GM21381 (cell line): Measurements from ENCODE around the gene PEX7.
"Not testable (repeated sequence)": the region's sequence is repeated elsewhere in the genome, so short reads cannot be mapped to it uniquely, and the experiment has no call there.

ENCODE experiments used
- ATAC-seq: cut with Tn5 transposase; IDR thresholded peaks from one replicate; pipeline ENCODE4 v1.9.1; 2021; ENCODE audit warnings: mild to moderate bottlenecking, moderate library complexity; ENCODE audit not compliant: unreplicated experiment

PEX7 gene

GRCh38 chr6:136790411-136791295 is 31.7 kb upstream of the PEX7 start:
- ATAC-seq, result no peak

GRCh38 chr6:136791296-136792094 is 30.9 kb upstream of the PEX7 start:
- ATAC-seq, result peak; percentile 31

GRCh38 chr6:136792095-136792409 is 30.3 kb upstream of the PEX7 start:
- ATAC-seq, result no peak

- ATAC-seq, result peak; percentile 63
Measured at GRCh38 chr6:136792410-136793262, 29.8 kb upstream of the PEX7 start, which contains the start of gene MAP3K5. TSS of gene MAP3K5 (minus strand) at chr6:136792477. CDS start at chr6:136792157, 320 bp downstream.

GRCh38 chr6:136793363-136793762 is 29.0 kb upstream of the PEX7 start:
- no peak for ATAC-seq

- ATAC-seq, result no peak
Measured at GRCh38 chr6:136795386-136795785, 27.0 kb upstream of the PEX7 start.

- ATAC-seq, result no peak
Measured at GRCh38 chr6:136795996-136796395, 26.4 kb upstream of the PEX7 start.

GRCh38 chr6:136798044-136798443 is 24.3 kb upstream of the PEX7 start:
- ATAC-seq, result no peak

- ATAC-seq, result no peak
Measured at GRCh38 chr6:136801581-136801980, 20.8 kb upstream of the PEX7 start.

GRCh38 chr6:136803608-136804007 is 18.8 kb upstream of the PEX7 start:
- ATAC-seq, result no peak

- ATAC-seq, result no peak
Measured at GRCh38 chr6:136809091-136809860, 13.1 kb upstream of the PEX7 start.

- ATAC-seq, result no peak
Measured at GRCh38 chr6:136811272-136811671, 11.1 kb upstream of the PEX7 start.

- no peak for ATAC-seq
Measured at GRCh38 chr6:136812174-136812573, 10.2 kb upstream of the PEX7 start.

- not testable (repeated sequence) for ATAC-seq
Measured at GRCh38 chr6:136815608-136816007, 6.8 kb upstream of the PEX7 start.

- ATAC-seq, result no peak
Measured at GRCh38 chr6:136816656-136817055, 5.7 kb upstream of the PEX7 start.

- ATAC-seq, result no peak
Measured at GRCh38 chr6:136820561-136820960, 1.8 kb upstream of the PEX7 start.

- peak; percentile 6 for ATAC-seq
Measured at GRCh38 chr6:136822046-136822375, 381 bp upstream of the PEX7 start.

GRCh38 chr6:136823128-136823660 is 802 bp downstream of the PEX7 start:
- ATAC-seq, result no peak

- ATAC-seq, result no peak
Measured at GRCh38 chr6:136826216-136826615, 3.8 kb downstream of the PEX7 start.

GRCh38 chr6:136831873-136832562 is 9.6 kb downstream of the PEX7 start:
- ATAC-seq, result no peak
